Loucy (cell line): ENCODE measurements around the gene DCST1.
"Not testable (repeated sequence)": the region's sequence is repeated elsewhere in the genome, so short reads cannot be mapped to it uniquely, and the experiment has no call there.

Experiments used
- H2AFZ ChIP-seq: fragments of 200-600 bp; sonication (generic); 2 replicates; pipeline ENCODE4 v1.6.0; 2016; ENCODE audit warnings: antibody characterized with exemption, mild to moderate bottlenecking, low read length, moderate library complexity
- H3F3A ChIP-seq: fragments of 200-600 bp; 2 replicates; pipeline ENCODE4 v1.6.0; 2016; ENCODE audit warnings: antibody characterized with exemption, low read depth, mild to moderate bottlenecking
- H3K27me3 ChIP-seq: fragments of 200-600 bp; sonication (generic); 2 replicates; pipeline ENCODE4 v1.6.1; 2014; ENCODE audit warnings: low read length, mild to moderate bottlenecking; ENCODE audit not compliant: insufficient read depth, poor library complexity, severe bottlenecking
- H3K36me3 ChIP-seq: fragments of 200-600 bp; sonication (generic); 2 replicates; pipeline ENCODE4 v1.6.1; 2016; ENCODE audit warnings: low read length; ENCODE audit not compliant: insufficient read depth
- H3K4me1 ChIP-seq: fragments of 200-600 bp; sonication (generic); 2 replicates; pipeline ENCODE4 v1.5.1; 2014; ENCODE audit warnings: low read length, mild to moderate bottlenecking; ENCODE audit not compliant: insufficient read depth, poor library complexity, severe bottlenecking
- H3K4me2 ChIP-seq: fragments of 200-600 bp; sonication (generic); 2 replicates; pipeline ENCODE4 v1.6.0; 2014; ENCODE audit warnings: antibody characterized with exemption, low read length, low read depth, mild to moderate bottlenecking; ENCODE audit not compliant: poor library complexity, severe bottlenecking
- H3K4me3 ChIP-seq: fragments of 200-600 bp; sonication (generic); 2 replicates; pipeline ENCODE4 v1.5.1; 2014; ENCODE audit warnings: low read length, mild to moderate bottlenecking, mixed read lengths; ENCODE audit not compliant: poor library complexity, severe bottlenecking
- H3K79me2 ChIP-seq: fragments of 200-600 bp; sonication (generic); 2 replicates; pipeline ENCODE4 v1.6.1; 2014; ENCODE audit warnings: low read length; ENCODE audit not compliant: insufficient read depth
- H3K9ac ChIP-seq: fragments of 200-600 bp; sonication (generic); 2 replicates; pipeline ENCODE4 v1.6.0; 2014; ENCODE audit warnings: mild to moderate bottlenecking, low read depth, low read length, moderate library complexity; ENCODE audit not compliant: poor library complexity, severe bottlenecking
- H3K9me2 ChIP-seq: fragments of 200-600 bp; sonication (generic); replicated peaks from 2 replicates; pipeline ENCODE4 v1.6.1; 2016; ENCODE audit warnings: low read depth, low read length, mixed read lengths
- H3K9me3 ChIP-seq: fragments of 200-600 bp; sonication (generic); 2 replicates; pipeline ENCODE4 v1.6.1; 2014; ENCODE audit warnings: mild to moderate bottlenecking, antibody characterized with exemption, low read length, low read depth; ENCODE audit not compliant: insufficient read depth
- H4K20me1 ChIP-seq: fragments of 200-600 bp; sonication (generic); 2 replicates; pipeline ENCODE4 v1.6.0; 2014; ENCODE audit warnings: antibody characterized with exemption, low read length, mild to moderate bottlenecking; ENCODE audit not compliant: insufficient read depth, poor library complexity, severe bottlenecking
- EZH2phosphoT487 ChIP-seq: fragments of 200-600 bp; IDR thresholded peaks from 2 replicates; pipeline ENCODE4 v1.6.1; 2018; ENCODE audit warnings: antibody characterized with exemption, mild to moderate bottlenecking, moderate library complexity, borderline replicate concordance
- TF ChIP-seq, protein P1 (sequence below): fragments of 200-600 bp; sonication (generic); conservative IDR thresholded peaks from 2 replicates; pipeline ENCODE4 v1.5.1; 2014; ENCODE audit warnings: mild to moderate bottlenecking, antibody characterized with exemption, low read length

The DCST1 gene, protein sequence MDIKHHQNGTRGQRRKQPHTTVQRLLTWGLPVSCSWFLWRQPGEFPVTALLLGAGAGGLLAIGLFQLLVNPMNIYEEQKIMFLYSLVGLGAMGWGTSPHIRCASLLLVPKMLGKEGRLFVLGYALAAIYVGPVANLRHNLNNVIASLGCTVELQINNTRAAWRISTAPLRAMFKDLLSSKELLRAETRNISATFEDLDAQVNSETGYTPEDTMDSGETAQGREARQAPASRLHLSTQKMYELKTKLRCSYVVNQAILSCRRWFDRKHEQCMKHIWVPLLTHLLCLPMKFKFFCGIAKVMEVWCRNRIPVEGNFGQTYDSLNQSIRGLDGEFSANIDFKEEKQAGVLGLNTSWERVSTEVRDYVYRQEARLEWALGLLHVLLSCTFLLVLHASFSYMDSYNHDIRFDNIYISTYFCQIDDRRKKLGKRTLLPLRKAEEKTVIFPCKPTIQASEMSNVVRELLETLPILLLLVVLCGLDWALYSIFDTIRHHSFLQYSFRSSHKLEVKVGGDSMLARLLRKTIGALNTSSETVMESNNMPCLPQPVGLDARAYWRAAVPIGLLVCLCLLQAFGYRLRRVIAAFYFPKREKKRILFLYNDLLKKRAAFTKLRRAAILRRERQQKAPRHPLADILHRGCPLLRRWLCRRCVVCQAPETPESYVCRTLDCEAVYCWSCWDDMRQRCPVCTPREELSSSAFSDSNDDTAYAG

DNA sequence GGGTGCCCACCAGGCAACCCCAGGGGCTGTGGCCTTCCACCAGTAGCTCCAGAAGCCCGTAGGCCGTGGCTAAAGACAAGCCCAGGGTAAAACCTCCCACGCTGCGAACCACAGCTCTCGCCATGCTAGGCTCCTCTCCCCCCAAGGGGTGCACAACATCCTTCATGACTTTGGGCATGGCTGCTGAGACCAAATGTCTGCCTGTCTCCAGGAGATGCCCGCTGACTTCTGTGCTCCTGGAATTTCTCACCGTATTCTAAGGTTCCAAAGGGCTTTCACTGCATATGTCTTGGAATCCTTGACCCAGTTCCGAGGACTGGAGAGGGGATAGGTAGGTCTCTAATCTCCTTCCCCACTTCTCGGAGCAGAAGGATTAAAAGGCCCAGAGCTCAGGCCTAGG is at the start of gene DCST1, which contains the start of gene DCST2:
DCST1 (plus strand) TSS at position 301 of the 400 bp plus-strand sequence. CDS start 213 bp downstream, outside the sequence.
DCST2 (minus strand) TSS at position 258 of the 400 bp plus-strand sequence; CDS start at position 178, 80 bp downstream.
- Histone ChIP-seq H4K20me1 (no peaks in the 10 kb centered on the region), H3F3A (no peaks in the 10 kb centered on the region), H3K27me3 (no peaks in the 10 kb centered on the region)

DNA sequence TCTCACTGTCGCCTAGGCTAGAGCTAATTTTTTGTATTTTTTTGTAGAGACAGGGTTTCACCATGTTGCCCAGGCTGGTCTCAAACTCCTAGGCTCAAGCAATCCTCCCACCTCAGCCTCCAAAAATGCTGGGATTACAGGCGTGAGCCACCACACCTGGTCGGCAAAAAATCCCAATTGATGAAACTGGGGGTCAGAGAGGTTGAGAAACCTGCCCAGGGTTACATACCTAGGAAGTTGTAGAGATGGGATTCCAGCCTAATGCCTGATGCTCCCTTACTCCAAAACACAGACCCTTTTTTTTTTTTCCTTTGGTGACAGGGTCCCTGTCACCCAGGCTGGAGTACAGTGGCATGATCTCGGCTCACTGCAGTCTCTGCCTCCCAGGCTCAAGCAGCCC is 46.9 kb upstream of the DCST1 start:
- H3F3A ChIP-seq, H3K9me2 ChIP-seq, H3K36me3 ChIP-seq, H2AFZ ChIP-seq, H3K27me3 ChIP-seq, H3K4me3 ChIP-seq, H3K4me2 ChIP-seq, H4K20me1 ChIP-seq, H3K9ac ChIP-seq, H3K9me3 ChIP-seq: not testable (repeated sequence)
- Histone ChIP-seq H3K79me2 (peaks cover 49% of the 10 kb centered on the region), H3K4me1 (peaks cover 14% of the 10 kb centered on the region)

More for the DNA sequence above, at the start of gene DCST1, which contains the start of gene DCST2:
- Histone ChIP-seq H3K9me3 (no peaks in the 10 kb centered on the region), H3K9ac (no peak within 1 kb of the TSS), H3K4me2 (no peak within 1 kb of the TSS), H3K9me2 (no peaks in the 10 kb centered on the region), H3K4me3 (no peak within 1 kb of the TSS), H3K4me1 (no peaks in the 10 kb centered on the region), H2AFZ (no peak within 1 kb of the TSS), H3K79me2 (no peaks in the 10 kb centered on the region), H3K36me3 (no peaks in the 10 kb centered on the region)
- no peak for TF ChIP-seq EZH2phosphoT487
- TF ChIP-seq, protein P1, sequence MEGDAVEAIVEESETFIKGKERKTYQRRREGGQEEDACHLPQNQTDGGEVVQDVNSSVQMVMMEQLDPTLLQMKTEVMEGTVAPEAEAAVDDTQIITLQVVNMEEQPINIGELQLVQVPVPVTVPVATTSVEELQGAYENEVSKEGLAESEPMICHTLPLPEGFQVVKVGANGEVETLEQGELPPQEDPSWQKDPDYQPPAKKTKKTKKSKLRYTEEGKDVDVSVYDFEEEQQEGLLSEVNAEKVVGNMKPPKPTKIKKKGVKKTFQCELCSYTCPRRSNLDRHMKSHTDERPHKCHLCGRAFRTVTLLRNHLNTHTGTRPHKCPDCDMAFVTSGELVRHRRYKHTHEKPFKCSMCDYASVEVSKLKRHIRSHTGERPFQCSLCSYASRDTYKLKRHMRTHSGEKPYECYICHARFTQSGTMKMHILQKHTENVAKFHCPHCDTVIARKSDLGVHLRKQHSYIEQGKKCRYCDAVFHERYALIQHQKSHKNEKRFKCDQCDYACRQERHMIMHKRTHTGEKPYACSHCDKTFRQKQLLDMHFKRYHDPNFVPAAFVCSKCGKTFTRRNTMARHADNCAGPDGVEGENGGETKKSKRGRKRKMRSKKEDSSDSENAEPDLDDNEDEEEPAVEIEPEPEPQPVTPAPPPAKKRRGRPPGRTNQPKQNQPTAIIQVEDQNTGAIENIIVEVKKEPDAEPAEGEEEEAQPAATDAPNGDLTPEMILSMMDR: no peak

DNA sequence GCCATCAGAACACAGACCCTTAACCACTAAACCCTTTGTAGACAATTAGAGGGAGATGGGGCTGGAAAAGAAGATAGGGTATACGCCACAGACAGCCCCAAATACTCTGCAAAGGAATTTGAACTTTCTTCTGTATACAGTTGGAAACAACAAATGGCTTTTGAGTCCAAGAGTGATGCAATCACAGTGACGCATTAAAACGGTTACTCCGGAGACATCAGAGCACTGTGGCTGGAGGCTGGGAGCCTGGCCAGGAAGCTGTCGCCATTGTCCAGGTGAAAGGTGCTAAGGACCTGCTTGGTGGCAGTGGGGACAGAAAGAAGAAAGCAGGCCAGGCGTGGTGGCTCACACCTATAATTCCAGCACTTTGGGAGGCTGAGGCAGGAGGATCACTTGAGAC is 46.3 kb upstream of the DCST1 start:
- Histone ChIP-seq H3K9me2 (no peaks in the 10 kb centered on the region), H3K9me3 (no peaks in the 10 kb centered on the region), H4K20me1 (peaks cover 2% of the 10 kb centered on the region), H3K79me2 (peaks cover 43% of the 10 kb centered on the region), H2AFZ (no peak overlapping the region), H3K4me3 (no peak overlapping the region), H3K27me3 (no peaks in the 10 kb centered on the region), H3K4me1 (peaks cover 12% of the 10 kb centered on the region), H3K36me3 (no peaks in the 10 kb centered on the region), H3F3A (peaks cover 3% of the 10 kb centered on the region; the same call in 1 of the 2 replicates), H3K4me2 (no peak overlapping the region), H3K9ac (no peak overlapping the region)
- TF ChIP-seq, protein P1: no peak
- TF ChIP-seq EZH2phosphoT487: no peak
